GM21515 (cell line): ENCODE results near the gene EIF2B4.
"Not testable (repeated sequence)": the region's sequence is repeated elsewhere in the genome, so short reads cannot be mapped to it uniquely, and the experiment has no call there.

Experiments
- ATAC-seq: cut with Tn5 transposase; IDR thresholded peaks from one replicate; pipeline ENCODE4 v1.9.1; 2021; ENCODE audit not compliant: unreplicated experiment

Gene EIF2B4

DNA sequence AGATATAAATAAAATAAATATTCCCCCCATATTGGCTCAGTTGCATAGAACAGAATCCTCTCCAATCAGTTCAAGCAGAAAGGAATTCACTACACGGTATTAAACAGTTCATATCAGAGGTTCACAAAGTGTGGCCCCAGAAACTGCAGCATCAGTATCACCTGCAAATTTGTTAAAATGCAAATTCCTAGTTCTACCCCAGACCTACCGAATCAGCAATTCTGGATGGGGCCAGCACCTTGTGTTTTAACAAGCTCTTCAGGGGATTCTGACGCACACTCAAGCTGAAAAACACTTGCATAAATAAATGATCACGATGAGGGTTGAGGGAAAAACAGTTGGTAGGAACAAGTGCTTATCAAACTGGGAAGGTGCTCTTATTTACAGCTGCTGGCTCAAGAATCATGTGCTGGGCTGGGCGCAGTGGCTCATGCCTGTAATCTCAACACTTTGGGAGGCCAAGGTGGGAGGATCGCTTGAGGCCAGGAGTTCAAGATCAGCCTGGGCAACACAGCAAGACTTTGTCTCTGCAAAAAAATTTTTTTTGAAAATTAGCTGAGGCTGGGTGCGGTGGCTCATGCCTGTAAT, 19.9 kb downstream of the EIF2B4 start:
- no peak for ATAC-seq

DNA sequence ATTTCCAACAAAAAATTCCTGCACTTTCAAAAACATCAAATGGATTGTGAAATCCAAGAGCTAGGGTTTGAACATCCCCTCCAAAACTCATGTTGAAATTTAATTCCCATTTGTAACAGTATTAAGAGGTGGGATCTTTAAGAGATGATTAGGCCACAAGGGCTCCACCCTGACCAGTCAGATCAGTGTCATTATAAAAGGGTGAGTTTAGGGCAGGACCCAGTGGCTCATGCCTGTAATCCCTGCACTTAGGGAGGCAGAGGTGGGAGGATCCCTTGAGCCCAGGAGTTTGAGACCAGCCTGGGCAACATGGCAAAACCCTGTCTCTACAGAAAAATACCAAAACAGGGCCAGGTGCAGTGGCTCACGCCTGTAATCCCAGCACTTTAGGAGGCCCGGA, 22.5 kb downstream of the EIF2B4 start:
- no peak for ATAC-seq

DNA sequence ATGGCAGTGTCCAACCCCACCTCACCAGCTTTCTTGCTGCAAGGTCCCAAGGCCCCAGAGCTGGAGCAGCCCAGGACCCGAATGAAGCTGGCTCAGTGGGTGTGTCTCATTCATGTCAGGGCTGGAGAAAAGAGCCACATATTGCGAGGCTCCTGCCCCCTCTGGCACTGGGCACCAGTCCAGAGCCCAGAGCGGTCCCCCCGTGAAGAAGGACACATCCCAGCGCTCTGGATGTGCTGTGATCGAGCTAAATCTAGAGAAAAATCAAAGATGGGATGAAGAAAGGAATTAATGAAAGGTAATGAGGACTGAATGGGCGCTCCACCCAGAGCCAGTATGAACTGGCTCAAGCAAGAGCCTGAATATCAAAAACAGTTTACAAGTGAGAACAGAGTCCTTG, 34.0 kb downstream of the EIF2B4 start:
- ATAC-seq, result no peak

GRCh38 chr2:27335311-27335710, 34.8 kb downstream of the EIF2B4 start:
- ATAC-seq, result no peak

- ATAC-seq, result no peak
Measured at GRCh38 chr2:27324720-27325119, 45.4 kb downstream of the EIF2B4 start.

DNA sequence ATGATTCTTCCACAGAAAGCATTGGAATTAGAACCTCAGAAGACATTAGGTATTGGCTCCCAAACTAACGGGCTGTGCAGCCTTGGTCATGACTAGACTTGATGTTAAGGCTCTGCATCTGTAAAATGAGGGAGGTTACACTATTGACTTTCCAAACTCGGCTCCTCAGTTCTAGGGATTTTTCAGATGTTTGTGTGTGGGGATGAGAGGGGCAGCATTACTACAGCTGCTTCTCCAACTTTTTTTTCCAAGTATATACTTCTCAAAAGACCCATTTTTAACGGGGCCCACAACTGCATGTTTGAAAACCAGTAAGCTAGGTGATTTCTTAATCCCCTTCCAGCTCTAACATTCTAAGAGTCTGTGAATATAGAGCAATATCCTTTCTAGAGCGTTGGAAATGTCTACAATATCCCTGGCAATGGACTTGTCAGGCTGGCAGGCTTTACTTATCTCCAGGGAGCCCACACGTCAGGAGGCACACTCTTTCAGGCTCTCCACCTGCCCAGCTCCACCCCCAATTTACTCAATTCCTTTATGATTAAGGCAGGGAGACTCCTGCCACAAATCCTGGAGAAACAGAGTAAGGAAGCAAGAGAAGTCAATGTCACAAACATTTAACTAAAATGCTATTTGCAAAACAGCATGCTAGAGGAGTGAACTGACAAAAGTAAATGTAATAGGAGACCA, 46.4 kb downstream of the EIF2B4 start:
- no peak for ATAC-seq

DNA sequence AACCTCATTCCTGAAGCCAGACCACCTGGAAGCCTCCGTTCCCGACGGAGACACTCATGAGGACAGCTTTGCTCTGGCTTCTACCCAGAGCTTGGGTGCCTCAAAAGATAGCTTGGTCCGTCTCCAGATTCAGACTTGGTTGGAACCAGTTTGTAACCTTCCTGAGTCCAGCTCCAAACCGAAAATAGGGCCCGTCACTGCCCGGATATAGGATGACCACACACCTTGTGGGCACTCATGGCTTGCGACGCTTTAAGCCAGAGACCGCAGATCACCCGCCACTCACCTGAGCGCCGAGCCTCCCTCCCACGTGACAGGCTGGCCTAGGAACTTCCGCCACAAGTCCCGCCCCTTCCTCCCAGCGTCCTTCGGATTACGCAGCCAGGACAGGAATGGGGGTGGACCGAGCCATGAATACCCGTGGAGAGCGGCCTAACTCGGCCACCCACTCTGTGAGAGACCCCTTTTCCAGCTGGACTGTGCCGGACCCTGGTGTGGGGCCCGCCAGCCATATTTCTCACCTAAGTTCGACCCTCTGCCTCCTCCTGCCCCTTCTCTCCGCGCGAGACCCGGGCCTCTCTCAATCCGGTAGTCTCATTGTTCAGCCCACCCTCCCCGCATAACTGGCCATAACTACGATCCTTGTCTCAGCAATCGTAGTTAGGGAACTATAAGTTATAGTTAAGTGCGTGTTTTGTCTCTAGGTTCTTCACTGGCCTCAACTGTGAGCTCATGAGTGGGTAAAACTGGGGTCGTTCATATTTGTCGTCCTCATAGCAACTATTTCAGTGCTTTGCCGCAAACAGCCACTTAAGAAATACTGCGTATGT, 47.2 kb downstream of the EIF2B4 start, which contains the start of gene MPV17:
TSS of gene MPV17 (minus strand) at position 332 of the 830 bp plus-strand sequence. CDS start 580 bp downstream, outside the sequence.
- ATAC-seq, result peak; percentile 88

- ATAC-seq, result peak; percentile 6
Measured at GRCh38 chr2:27322301-27322765, 47.8 kb downstream of the EIF2B4 start.

- ATAC-seq, result no peak
Measured at GRCh38 chr2:27320958-27321543, 49.1 kb downstream of the EIF2B4 start.

DNA sequence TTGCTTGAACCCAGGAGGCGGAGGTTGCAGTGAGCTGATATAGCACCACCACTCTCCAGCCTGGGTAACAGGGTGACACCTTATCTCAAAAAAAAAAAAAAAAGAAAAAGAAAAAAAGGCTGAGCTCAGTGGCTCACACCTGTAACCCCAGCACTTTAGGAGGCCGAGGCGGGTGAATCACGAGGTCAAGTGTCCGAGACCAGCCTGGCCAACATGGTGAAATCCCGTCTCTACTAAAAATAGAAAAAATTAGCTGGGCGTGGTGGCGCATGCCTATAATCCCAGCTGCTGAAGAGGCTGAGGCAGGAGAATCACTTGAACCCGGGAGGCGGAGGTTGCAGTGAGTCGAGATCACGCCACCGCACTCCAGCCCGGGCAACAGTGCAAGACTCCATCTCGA, 50.3 kb downstream of the EIF2B4 start:
- ATAC-seq, result not testable (repeated sequence)

DNA sequence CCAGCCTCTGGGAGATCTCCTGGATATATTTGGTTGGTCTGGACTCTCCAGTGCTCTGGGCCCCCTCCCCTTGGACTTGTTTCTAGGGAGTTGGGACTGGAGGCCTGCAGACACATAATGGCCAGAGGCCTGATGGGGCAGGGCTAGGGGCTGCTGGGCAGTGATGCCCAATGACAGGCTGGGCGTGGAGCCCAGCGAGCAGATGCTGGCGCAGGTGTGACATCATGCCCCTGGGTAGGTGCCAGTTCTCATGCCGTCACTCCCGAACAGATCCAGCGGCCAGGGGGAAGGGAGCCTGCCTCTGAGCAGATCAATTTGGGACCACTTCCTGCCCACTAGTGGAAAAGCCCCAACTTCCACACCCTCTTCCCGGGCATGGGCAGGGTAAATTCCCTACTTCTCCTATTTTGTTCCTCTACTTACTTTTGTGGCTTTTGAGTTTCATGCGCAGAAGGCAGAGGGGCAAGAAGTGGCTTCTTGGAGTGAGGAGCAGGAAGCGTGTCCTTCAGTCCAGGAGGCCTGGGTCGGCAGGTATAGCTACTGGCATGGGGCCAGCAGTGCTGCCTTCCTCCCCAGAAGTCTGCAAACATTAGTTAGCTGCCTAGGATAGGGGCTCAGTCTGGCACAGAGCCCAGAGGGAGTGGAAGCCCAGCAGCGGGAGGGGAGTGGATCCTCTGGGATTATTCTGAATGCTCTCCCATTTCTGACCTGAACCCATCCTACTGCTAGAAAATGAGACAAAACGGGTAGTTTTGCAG, 53.3 kb downstream of the EIF2B4 start:
- ATAC-seq, result no peak

- no peak for ATAC-seq
Measured at GRCh38 chr2:27315122-27315521, 55.0 kb downstream of the EIF2B4 start.

DNA sequence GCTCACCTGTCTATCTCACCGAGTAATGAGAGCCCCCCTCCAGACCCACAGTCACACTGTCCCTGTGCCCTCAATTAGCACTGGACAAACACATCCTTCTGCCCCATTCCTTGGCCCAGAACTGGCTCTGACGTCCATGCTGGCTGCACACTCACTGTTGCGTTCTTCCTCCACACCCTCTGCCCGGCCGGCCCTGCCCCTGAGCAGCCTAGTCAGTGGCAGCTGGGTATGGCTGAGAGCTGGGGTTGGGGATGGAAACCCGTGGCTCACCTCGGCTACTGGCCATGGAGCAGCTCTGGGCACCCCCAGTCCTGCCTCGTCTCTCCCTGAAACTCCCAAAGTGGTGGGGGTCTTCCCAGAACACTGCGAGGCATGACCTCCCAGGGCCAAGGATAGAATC, 55.4 kb downstream of the EIF2B4 start:
- ATAC-seq, result no peak
